Iris pigment epithelial cell (primary cell): ENCODE results near the gene PIP4K2B.
"Not testable (repeated sequence)": the region's sequence is repeated elsewhere in the genome, so short reads cannot be mapped to it uniquely, and the experiment has no call there.

ENCODE experiments used
- DNase-seq: peaks from one replicate; pipeline ENCODE4 v3.0.0-alpha.2; 2011; ENCODE audit warnings: low read depth

The PIP4K2B gene

GRCh38 chr17:38799501-38800236 is at the start of gene PIP4K2B:
TSS of gene PIP4K2B (minus strand) at chr17:38799556. CDS start at chr17:38799424, 132 bp downstream.
- DNase-seq = peak; percentile 99

- DNase-seq = no peak
These were observed 49.2 kb upstream of the PIP4K2B start for GRCh38 chr17:38848557-38848891.

GRCh38 chr17:38844261-38844757 is 45.0 kb upstream of the PIP4K2B start:
- peak; percentile 34 for DNase-seq

GRCh38 chr17:38825762-38826247 is 26.4 kb upstream of the PIP4K2B start:
- no peak for DNase-seq

- peak; percentile 95 for DNase-seq
These were observed 25.8 kb upstream of the PIP4K2B start, which contains the start of gene CWC25 for GRCh38 chr17:38824899-38825761. TSS of gene CWC25 (minus strand) at chr17:38825321. CDS start at chr17:38825183, 138 bp downstream.

GRCh38 chr17:38815576-38816193 is 16.3 kb upstream of the PIP4K2B start:
- peak; percentile 89 for DNase-seq

- DNase-seq = no peak
These were observed 10.5 kb upstream of the PIP4K2B start for GRCh38 chr17:38809828-38810227.

- DNase-seq = no peak
These were observed 943 bp upstream of the PIP4K2B start for GRCh38 chr17:38800237-38800760.

GRCh38 chr17:38798614-38799500 is 499 bp downstream of the PIP4K2B start:
- DNase-seq = peak; percentile 57

GRCh38 chr17:38797828-38798227 is 1.5 kb downstream of the PIP4K2B start:
- peak; percentile 16 for DNase-seq

- DNase-seq = peak; percentile 72
These were observed 2.2 kb downstream of the PIP4K2B start for GRCh38 chr17:38797158-38797490.

GRCh38 chr17:38796451-38797157 is 2.8 kb downstream of the PIP4K2B start:
- DNase-seq = no peak

GRCh38 chr17:38794221-38794620 is 5.1 kb downstream of the PIP4K2B start:
- no peak for DNase-seq

- no peak for DNase-seq
These were observed 8.2 kb downstream of the PIP4K2B start for GRCh38 chr17:38791162-38791561.

GRCh38 chr17:38790148-38790707 is 9.1 kb downstream of the PIP4K2B start:
- not testable (repeated sequence) for DNase-seq

GRCh38 chr17:38789185-38789584 is 10.2 kb downstream of the PIP4K2B start:
- DNase-seq = no peak

- DNase-seq = not testable (repeated sequence)
These were observed 11.4 kb downstream of the PIP4K2B start for GRCh38 chr17:38787999-38788398.

GRCh38 chr17:38786372-38786771 is 13.0 kb downstream of the PIP4K2B start:
- DNase-seq = no peak

GRCh38 chr17:38783227-38783626 is 16.1 kb downstream of the PIP4K2B start:
- no peak for DNase-seq
